IMR-90 (cell line): ENCODE measurements around the gene UNKL. TPM values are rescaled to one million over a fixed set of nuclear protein-coding genes. Genes with fewer than 3 reads are reported as not detected.

Experiments used
- ATAC-seq: fragments of 200-7000 bp; cut with Tn5 transposase; 2 replicates; pipeline ENCODE4 v1.9.1; 2020; ENCODE audit warnings: low read depth, mild to moderate bottlenecking, moderate library complexity
- BruUV-seq: library from RNA; stranded (reverse); fragments of 400-500 nt; replicated peaks from 2 replicates; lab custom pipeline; 2021; lab: Mats Ljungman, UMichigan
- CTCF ChIA-PET: fragments of 300-600 bp; formaldehyde crosslinking; extraction: SDS; loops from one replicate; lab custom pipeline; 2021; ENCODE audit warnings: antibody characterized with exemption; lab: Yijun Ruan, JAX
- POLR2A ChIA-PET: fragments of 300-600 bp; sonication (Branson Sonifier 250); formaldehyde crosslinking; loops from one replicate; lab custom pipeline; 2022; ENCODE audit warnings: antibody characterized with exemption; ENCODE audit not compliant: unreplicated experiment; lab: Charles Lee
- DNase-seq: peaks from one replicate; pipeline ENCODE4 v3.0.0; 2013
- H2AFZ ChIP-seq: replicated peaks from 2 replicates; pipeline ENCODE3; 2013; ENCODE audit warnings: low read length, mild to moderate bottlenecking; ENCODE audit not compliant: poor library complexity
- H2AK5ac ChIP-seq: 2 replicates; pipeline ENCODE4 v1.6.1; 2013; ENCODE audit warnings: low read depth, low read length, inconsistent platforms
- H2AK9ac ChIP-seq: replicated peaks from 2 replicates; pipeline ENCODE3; 2013; ENCODE audit warnings: mild to moderate bottlenecking, low read depth, low read length, moderate library complexity; ENCODE audit not compliant: poor library complexity
- H2BK120ac ChIP-seq: 2 replicates; pipeline ENCODE4 v1.6.1; 2013; ENCODE audit warnings: low read depth, low read length, inconsistent platforms
- H2BK15ac ChIP-seq: 3 replicates; pipeline ENCODE4 v1.6.1; 2013; ENCODE audit warnings: low read depth, low read length, inconsistent platforms
- H2BK20ac ChIP-seq: 2 replicates; pipeline ENCODE4 v1.6.1; 2013; ENCODE audit warnings: low read depth, mild to moderate bottlenecking, inconsistent platforms, low read length, moderate library complexity
- H2BK5ac ChIP-seq: 2 replicates; pipeline ENCODE4 v1.6.1; 2013; ENCODE audit warnings: mild to moderate bottlenecking, low read depth, low read length, inconsistent platforms; ENCODE audit not compliant: poor library complexity, severe bottlenecking
- H3K14ac ChIP-seq: replicated peaks from 2 replicates; pipeline ENCODE4 v1.6.1; 2013; ENCODE audit warnings: low read depth, low read length, inconsistent platforms
- H3K18ac ChIP-seq: 2 replicates; pipeline ENCODE4 v1.6.1; 2013; ENCODE audit warnings: low read depth, low read length, control low read depth
- H3K23ac ChIP-seq: 2 replicates; pipeline ENCODE4 v1.6.1; 2013; ENCODE audit warnings: low read depth, low read length, inconsistent platforms
- H3K27ac ChIP-seq: 2 replicates; pipeline ENCODE4 v1.5.1; 2013; ENCODE audit warnings: mild to moderate bottlenecking, control low read depth, low read length; ENCODE audit not compliant: insufficient read depth
- H3K27me3 ChIP-seq: 2 replicates; pipeline ENCODE4 v1.6.1; 2013; ENCODE audit warnings: low read length; ENCODE audit not compliant: control insufficient read depth, insufficient read depth
- H3K36me3 ChIP-seq: 2 replicates; pipeline ENCODE4 v1.6.1; 2013; ENCODE audit warnings: low read length, mixed read lengths; ENCODE audit not compliant: control insufficient read depth, insufficient read depth
- H3K4ac ChIP-seq: 2 replicates; pipeline ENCODE4 v1.6.1; 2013; ENCODE audit warnings: low read depth, low read length, inconsistent platforms
- H3K4me1 ChIP-seq: 2 replicates; pipeline ENCODE4 v1.6.1; 2013; ENCODE audit warnings: low read length, mixed read lengths; ENCODE audit not compliant: control insufficient read depth, insufficient read depth
- H3K4me2 ChIP-seq: 2 replicates; pipeline ENCODE4 v1.6.1; 2013; ENCODE audit warnings: low read depth, mild to moderate bottlenecking, control low read depth, low read length, moderate library complexity
- H3K4me3 ChIP-seq: 2 replicates; pipeline ENCODE4 v1.5.1; 2013; ENCODE audit warnings: low read depth, mild to moderate bottlenecking, control low read depth, low read length, moderate library complexity; ENCODE audit not compliant: insufficient read depth
- H3K56ac ChIP-seq: 2 replicates; pipeline ENCODE4 v1.6.1; 2013; ENCODE audit warnings: low read length, inconsistent platforms; ENCODE audit not compliant: insufficient read depth; ENCODE audit errors: extremely low read depth
- H3K79me1 ChIP-seq, 2 experiments: 2 replicates each; pipeline ENCODE4 v1.6.1; 2013; ENCODE audit warnings: low read length in 2 of 2, inconsistent platforms in 1 of 2, low read depth in 1 of 2
- H3K9ac ChIP-seq: 2 replicates; pipeline ENCODE4 v1.6.1; 2013; ENCODE audit warnings: low read depth, low read length, control low read depth
- H3K9me1 ChIP-seq: 2 replicates; pipeline ENCODE4 v1.6.1; 2013; ENCODE audit warnings: low read length, inconsistent platforms; ENCODE audit not compliant: insufficient read depth
- H3K9me3 ChIP-seq: 2 replicates; pipeline ENCODE4 v1.6.1; 2013; ENCODE audit warnings: low read length; ENCODE audit not compliant: control insufficient read depth, insufficient read depth
- H4K20me1 ChIP-seq: 2 replicates; pipeline ENCODE4 v1.6.1; 2013; ENCODE audit warnings: low read length, inconsistent platforms; ENCODE audit not compliant: insufficient read depth
- H4K5ac ChIP-seq: 2 replicates; pipeline ENCODE4 v1.6.1; 2013; ENCODE audit warnings: mild to moderate bottlenecking, low read depth, low read length, control low read depth
- H4K8ac ChIP-seq, 2 experiments: 2 replicates each; pipeline ENCODE4 v1.6.1; 2013; ENCODE audit warnings: low read depth in 2 of 2, low read length in 2 of 2, control low read depth in 1 of 2, inconsistent platforms in 1 of 2
- H4K91ac ChIP-seq: 2 replicates; pipeline ENCODE4 v1.6.1; 2013; ENCODE audit warnings: low read depth, low read length, inconsistent platforms; ENCODE audit not compliant: insufficient read depth
- BHLHE40 ChIP-seq: fragments of 150-350 bp; IDR thresholded peaks from 2 replicates; pipeline ENCODE4 v1.6.1; 2016; ENCODE audit warnings: mild to moderate bottlenecking, low read depth, low read length
- CEBPB ChIP-seq: IDR thresholded peaks from 2 replicates; pipeline ENCODE4 v1.6.1; 2012; ENCODE audit warnings: low read depth, low read length, improper control_type of control experiment
- CHD1 ChIP-seq: IDR thresholded peaks from 2 replicates; pipeline ENCODE4 v1.6.1; 2012; ENCODE audit warnings: low read depth, low read length, improper control_type of control experiment
- FOS ChIP-seq: fragments of 150-350 bp; IDR thresholded peaks from 2 replicates; pipeline ENCODE4 v1.6.1; 2016; ENCODE audit warnings: low read depth, low read length
- MAZ ChIP-seq: IDR thresholded peaks from 2 replicates; pipeline ENCODE4 v1.6.1; 2012; ENCODE audit warnings: low read depth, mild to moderate bottlenecking, low read length, improper control_type of control experiment, moderate library complexity, borderline replicate concordance
- MXI1 ChIP-seq: IDR thresholded peaks from 2 replicates; pipeline ENCODE4 v1.6.1; 2012; ENCODE audit warnings: low read depth, mild to moderate bottlenecking, low read length, moderate library complexity, borderline replicate concordance
- POLR2A ChIP-seq: IDR thresholded peaks from 2 replicates; pipeline ENCODE4 v1.6.1; 2012; ENCODE audit warnings: mild to moderate bottlenecking, low read depth, low read length
- RAD21 ChIP-seq: IDR thresholded peaks from 2 replicates; pipeline ENCODE4 v1.6.1; 2012; ENCODE audit warnings: low read length, improper control_type of control experiment
- RCOR1 ChIP-seq: IDR thresholded peaks from 2 replicates; pipeline ENCODE4 v1.6.1; 2012; ENCODE audit warnings: mild to moderate bottlenecking, low read length, improper control_type of control experiment; ENCODE audit not compliant: insufficient replicate concordance
- RFX5 ChIP-seq: IDR thresholded peaks from 2 replicates; pipeline ENCODE4 v1.8.0; 2012; ENCODE audit warnings: low read depth, mild to moderate bottlenecking, low read length, moderate library complexity
- SMC3 ChIP-seq: fragments of 150-350 bp; IDR thresholded peaks from 2 replicates; pipeline ENCODE4 v1.6.1; 2016; ENCODE audit warnings: low read depth, mild to moderate bottlenecking, antibody characterized with exemption, low read length, moderate library complexity
- WGBS, 2 experiments: methylation state at CpG; one replicate each; pipeline versions ENCODE4 v1.1.5 to v1.1.7; 2013; ENCODE audit warnings: missing lambda C conversion rate in 2 of 2; ENCODE audit not compliant: insufficient read length in 1 of 2; ENCODE audit errors: extremely low coverage in 2 of 2; 5-methylcytosine and 5-hydroxymethylcytosine counted together
- dilution Hi-C: fragments of 300-500 bp; cut with HindIII; formaldehyde crosslinking; loops from one replicate; pipeline ENCODE4 v1.14.3; 2018; ENCODE audit warnings: low sequenced_read_pairs; ENCODE audit not compliant: unreplicated experiment
- in situ Hi-C: fragments of 300-500 bp; cut with MboI; formaldehyde crosslinking; loops from 3 replicates; pipeline ENCODE4 v1.14.3; 2019; ENCODE audit warnings: low sequenced_read_pairs, inconsistent platforms, mixed read lengths
- intact Hi-C: fragments of 100-400 bp; cut with micrococcal nuclease; formaldehyde crosslinking; loops from 2 replicates; pipeline ENCODE4 v1.10.0; 2022
- polyA plus RNA-seq, 3 experiments: library from polyadenylated mRNA; depleted of rRNA; stranded (reverse); fragments of >200 nt; gene quantifications; 2 replicates each; pipeline ENCODE4 v1.2.3, GENCODE V29; 2012; ENCODE audit warnings: low replicate concordance in 1 of 3
- total RNA-seq: library from RNA; depleted of rRNA; stranded (reverse); fragments of >200 nt; gene quantifications from 2 replicates; pipeline ENCODE4 v1.2.3, GENCODE V29; 2012
- TF ChIP-seq, protein P1 (sequence below): conservative IDR thresholded peaks from 2 replicates; pipeline ENCODE4 v1.5.1; 2012; ENCODE audit warnings: mild to moderate bottlenecking, low read depth, low read length, improper control_type of control experiment
- TF ChIP-seq, protein P2 (sequence below): fragments of 150-350 bp; IDR thresholded peaks from 2 replicates; pipeline ENCODE4 v1.6.1; 2016; ENCODE audit warnings: low read depth, mild to moderate bottlenecking, low read length, moderate library complexity, borderline replicate concordance

The UNKL gene
- total and polyA plus RNA-seq, 2 of the 4 experiments (the other 2 are of a cell fraction) = 4.1 to 13.3 TPM

DNA sequence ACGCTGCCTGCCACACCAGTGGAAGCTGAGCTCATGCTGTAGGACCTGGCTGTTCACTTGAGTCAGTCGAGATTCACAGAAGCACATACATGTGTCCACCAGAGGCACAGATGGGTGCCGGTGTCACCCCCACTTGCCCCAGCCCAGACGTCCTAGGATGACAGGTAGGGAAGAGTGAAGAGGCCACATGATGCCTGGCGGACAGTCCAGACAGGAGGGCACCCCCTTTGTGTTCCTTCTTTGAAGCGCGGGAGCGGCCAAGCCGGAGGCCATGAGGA, 96.3 kb downstream of the UNKL start:
- no TSS peak for BruUV-seq
- H2BK15ac ChIP-seq = no peak overlapping the region
- no peak overlapping the region for H2AK5ac ChIP-seq
- no peak overlapping the region for H2AK9ac ChIP-seq
- H3K27me3 ChIP-seq = no peaks in the 10 kb centered on the region
- no peak overlapping the region for H3K4ac ChIP-seq
- no peak overlapping the region for H3K9ac ChIP-seq
- no peak overlapping the region for H3K23ac ChIP-seq
- H4K5ac ChIP-seq = no peak overlapping the region
- H3K56ac ChIP-seq = no peak overlapping the region
- H3K9me1 ChIP-seq = peaks cover 6% of the 10 kb centered on the region; the same call in 1 of the 2 replicates
- H2BK120ac ChIP-seq = no peak overlapping the region
- TF ChIP-seq POLR2A (no peak), BHLHE40 (no peak), SMC3 (no peak), CHD1 (no peak), MXI1 (no peak), CEBPB (no peak), RFX5 (no peak), MAZ (no peak), FOS (no peak), RAD21 (no peak), RCOR1 (no peak)
- TF ChIP-seq, protein P1, sequence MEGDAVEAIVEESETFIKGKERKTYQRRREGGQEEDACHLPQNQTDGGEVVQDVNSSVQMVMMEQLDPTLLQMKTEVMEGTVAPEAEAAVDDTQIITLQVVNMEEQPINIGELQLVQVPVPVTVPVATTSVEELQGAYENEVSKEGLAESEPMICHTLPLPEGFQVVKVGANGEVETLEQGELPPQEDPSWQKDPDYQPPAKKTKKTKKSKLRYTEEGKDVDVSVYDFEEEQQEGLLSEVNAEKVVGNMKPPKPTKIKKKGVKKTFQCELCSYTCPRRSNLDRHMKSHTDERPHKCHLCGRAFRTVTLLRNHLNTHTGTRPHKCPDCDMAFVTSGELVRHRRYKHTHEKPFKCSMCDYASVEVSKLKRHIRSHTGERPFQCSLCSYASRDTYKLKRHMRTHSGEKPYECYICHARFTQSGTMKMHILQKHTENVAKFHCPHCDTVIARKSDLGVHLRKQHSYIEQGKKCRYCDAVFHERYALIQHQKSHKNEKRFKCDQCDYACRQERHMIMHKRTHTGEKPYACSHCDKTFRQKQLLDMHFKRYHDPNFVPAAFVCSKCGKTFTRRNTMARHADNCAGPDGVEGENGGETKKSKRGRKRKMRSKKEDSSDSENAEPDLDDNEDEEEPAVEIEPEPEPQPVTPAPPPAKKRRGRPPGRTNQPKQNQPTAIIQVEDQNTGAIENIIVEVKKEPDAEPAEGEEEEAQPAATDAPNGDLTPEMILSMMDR = no peak
- TF ChIP-seq, protein P2, sequence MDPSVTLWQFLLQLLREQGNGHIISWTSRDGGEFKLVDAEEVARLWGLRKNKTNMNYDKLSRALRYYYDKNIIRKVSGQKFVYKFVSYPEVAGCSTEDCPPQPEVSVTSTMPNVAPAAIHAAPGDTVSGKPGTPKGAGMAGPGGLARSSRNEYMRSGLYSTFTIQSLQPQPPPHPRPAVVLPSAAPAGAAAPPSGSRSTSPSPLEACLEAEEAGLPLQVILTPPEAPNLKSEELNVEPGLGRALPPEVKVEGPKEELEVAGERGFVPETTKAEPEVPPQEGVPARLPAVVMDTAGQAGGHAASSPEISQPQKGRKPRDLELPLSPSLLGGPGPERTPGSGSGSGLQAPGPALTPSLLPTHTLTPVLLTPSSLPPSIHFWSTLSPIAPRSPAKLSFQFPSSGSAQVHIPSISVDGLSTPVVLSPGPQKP = no peak
- no peak overlapping the region for H3K4me2 ChIP-seq
- POLR2A ChIA-PET = no interaction called here
- CTCF ChIA-PET = no interaction called here
- H4K8ac ChIP-seq = no peak overlapping the region
- no peak overlapping the region for H3K4me3 ChIP-seq
- H3K4me1 ChIP-seq = no peaks in the 10 kb centered on the region
- in situ Hi-C loops = no loop called here
- H2BK5ac ChIP-seq = no peak overlapping the region
- H3K79me1 ChIP-seq = peaks cover 10 to 53% of the 10 kb centered on the region in 2 experiments
- H2BK20ac ChIP-seq = no peak overlapping the region
- H3K18ac ChIP-seq = no peak overlapping the region
- H3K36me3 ChIP-seq = peaks cover 81% of the 10 kb centered on the region
- DNase-seq = no peak
- intact Hi-C loops = no loop called here
- H2AFZ ChIP-seq = no peak overlapping the region
- no peaks in the 10 kb centered on the region for H3K9me3 ChIP-seq
- H4K20me1 ChIP-seq = peaks cover 70% of the 10 kb centered on the region
- dilution Hi-C loops = no loop called here
- ATAC-seq = no peak
- no peak overlapping the region for H3K27ac ChIP-seq
- WGBS, 2 experiments = 82% methylated on average over 7 of the region's 9 CpGs; no CpG with 5 or more reads in 1 of the 2 experiments
- H3K14ac ChIP-seq = no peak overlapping the region
- H4K91ac ChIP-seq = no peak overlapping the region
